Neural cell (in vitro differentiated cells): ENCODE data around the gene SIT1. TPM values are rescaled to one million over a fixed set of nuclear protein-coding genes. Genes with fewer than 3 reads are reported as not detected.

Experiments used
- H2AFZ ChIP-seq: fragments of 200-600, 300-800 bp; sonication (generic), shearing (Covaris generic); 2 replicates; pipeline ENCODE4 v1.6.0; 2014; ENCODE audit warnings: low read depth, mild to moderate bottlenecking, antibody characterized with exemption, low read length, moderate library complexity
- H3F3A ChIP-seq: fragments of 200-600 bp; shearing (Covaris generic); 2 replicates; pipeline ENCODE4 v1.6.1; 2016; ENCODE audit warnings: mild to moderate bottlenecking, moderate library complexity, mixed read lengths, antibody characterized with exemption, low read length; ENCODE audit not compliant: insufficient read depth, poor library complexity, severe bottlenecking
- H3K27ac ChIP-seq: fragments of 200-600, 300-800 bp; sonication (generic), shearing (Covaris generic); 2 replicates; pipeline ENCODE4 v1.5.1; 2014; ENCODE audit warnings: mild to moderate bottlenecking, low read length, moderate library complexity
- H3K27me3 ChIP-seq: fragments of 300-800, 200-600 bp; sonication (generic), shearing (Covaris generic); 2 replicates; pipeline ENCODE4 v1.6.0; 2014; ENCODE audit warnings: mild to moderate bottlenecking, low read depth, low read length, moderate library complexity; ENCODE audit not compliant: insufficient read depth
- H3K36me3 ChIP-seq: fragments of 300-800, 200-600 bp; sonication (generic), shearing (Covaris generic); 2 replicates; pipeline ENCODE4 v1.5.1; 2014; ENCODE audit warnings: mild to moderate bottlenecking, antibody characterized with exemption, low read length, moderate library complexity; ENCODE audit not compliant: insufficient read depth
- H3K4me2 ChIP-seq: fragments of 300-800, 200-600 bp; sonication (generic), shearing (Covaris generic); 2 replicates; pipeline ENCODE4 v1.6.0; 2014; ENCODE audit warnings: mild to moderate bottlenecking, low read length
- H3K4me3 ChIP-seq: fragments of 300-800, 200-600 bp; sonication (generic), shearing (Covaris generic); 2 replicates; pipeline ENCODE4 v1.5.1; 2014; ENCODE audit warnings: mild to moderate bottlenecking, low read length, moderate library complexity
- H3K79me2 ChIP-seq: fragments of 200-600 bp; shearing (Covaris generic); replicated peaks from 2 replicates; pipeline ENCODE4 v1.6.0; 2014; ENCODE audit warnings: mild to moderate bottlenecking, low read length, moderate library complexity; ENCODE audit not compliant: insufficient read depth
- H3K9ac ChIP-seq: fragments of 300-800, 200-600 bp; sonication (generic), shearing (Covaris generic); 2 replicates; pipeline ENCODE4 v1.6.1; 2016; ENCODE audit warnings: mild to moderate bottlenecking, low read length, mixed read lengths
- H3K9me2 ChIP-seq: fragments of 200-600 bp; shearing (Covaris generic); 2 replicates; pipeline ENCODE4 v1.6.1; 2016; ENCODE audit warnings: mild to moderate bottlenecking, low read length, mixed read lengths; ENCODE audit not compliant: insufficient read depth
- H3K9me3 ChIP-seq: fragments of 200-600, 300-800 bp; sonication (generic), shearing (Covaris generic); 2 replicates; pipeline ENCODE4 v1.6.1; 2016; ENCODE audit warnings: mild to moderate bottlenecking, mixed run types, low read length, moderate library complexity, mixed read lengths
- H4K20me1 ChIP-seq: fragments of 200-600 bp; shearing (Covaris generic); 2 replicates; pipeline ENCODE4 v1.6.1; 2016; ENCODE audit warnings: mild to moderate bottlenecking, mixed run types; ENCODE audit not compliant: insufficient read depth
- CTCF ChIP-seq: fragments of 450-650 bp; IDR thresholded peaks from 2 replicates; pipeline ENCODE4 v1.5.1; 2014; ENCODE audit warnings: antibody characterized with exemption, mild to moderate bottlenecking, moderate library complexity; ENCODE audit not compliant: poor library complexity, severe bottlenecking
- EP300 ChIP-seq: fragments of 450-650 bp; conservative IDR thresholded peaks from 2 replicates; pipeline ENCODE4 v1.6.1; 2014; ENCODE audit warnings: antibody characterized with exemption, mild to moderate bottlenecking, moderate library complexity; ENCODE audit not compliant: poor library complexity, severe bottlenecking
- EZH2 ChIP-seq: fragments of 200-600, 300-800 bp; shearing (Covaris generic), sonication (generic); IDR thresholded peaks from 2 replicates; pipeline ENCODE4 v1.6.1; 2014; ENCODE audit warnings: antibody characterized with exemption, low read length, borderline replicate concordance, mild to moderate bottlenecking; ENCODE audit not compliant: insufficient read depth, poor library complexity, severe bottlenecking
- MXI1 ChIP-seq: fragments of 450-650 bp; conservative IDR thresholded peaks from 2 replicates; pipeline ENCODE4 v1.6.1; 2014; ENCODE audit warnings: antibody characterized with exemption, mild to moderate bottlenecking; ENCODE audit not compliant: poor library complexity, severe bottlenecking
- POLR2AphosphoS5 ChIP-seq: IDR thresholded peaks from 2 replicates; pipeline ENCODE4 v1.6.1; 2012
- RAD21 ChIP-seq: fragments of 450-650 bp; conservative IDR thresholded peaks from 2 replicates; pipeline ENCODE4 v1.6.1; 2014; ENCODE audit warnings: antibody characterized with exemption, mild to moderate bottlenecking, moderate library complexity
- REST ChIP-seq: IDR thresholded peaks from 2 replicates; pipeline ENCODE4 v1.6.1; 2012; ENCODE audit warnings: borderline replicate concordance
- SMC3 ChIP-seq: fragments of 450-650 bp; conservative IDR thresholded peaks from 2 replicates; pipeline ENCODE4 v1.6.1; 2014; ENCODE audit warnings: antibody characterized with exemption, mild to moderate bottlenecking, moderate library complexity; ENCODE audit not compliant: poor library complexity
- polyA plus RNA-seq: library from polyadenylated mRNA; depleted of rRNA; stranded (reverse); fragments of >200 nt; gene quantifications from 2 replicates; pipeline ENCODE4 v1.2.3, GENCODE V29; 2014

The SIT1 gene
- polyA plus RNA-seq, 1 donor from 2014 or later, result not detected

GRCh38 chr9:35611230-35611797 lies 39.4 kb downstream of the SIT1 start:
- Histone ChIP-seq H2AFZ (no peak overlapping the region), H3K4me2 (no peak overlapping the region), H3K4me3 (no peak overlapping the region), H3K36me3 (peaks cover 4% of the 10 kb centered on the region), H3K9me2 (no peaks in the 10 kb centered on the region), H3K9ac (no peak overlapping the region), H3K9me3 (no peaks in the 10 kb centered on the region), H3K27me3 (peaks cover 17% of the 10 kb centered on the region), H3F3A (no peaks in the 10 kb centered on the region), H4K20me1 (no peaks in the 10 kb centered on the region), H3K79me2 (peaks cover 6% of the 10 kb centered on the region), H3K27ac (no peak overlapping the region)
- TF ChIP-seq CTCF, result peak; percentile 66
- TF ChIP-seq SMC3, result no peak
- TF ChIP-seq EP300, result no peak
- no peak for TF ChIP-seq POLR2AphosphoS5
- peak; percentile 14 for TF ChIP-seq RAD21
- TF ChIP-seq EZH2, result no peak
- TF ChIP-seq MXI1, result no peak
- TF ChIP-seq REST, result no peak

GRCh38 chr9:35609820-35610163 lies 40.9 kb downstream of the SIT1 start:
- no peak for TF ChIP-seq POLR2AphosphoS5
- TF ChIP-seq EZH2, result no peak
- TF ChIP-seq EP300, result no peak
- no peak for TF ChIP-seq SMC3
- no peak for TF ChIP-seq CTCF
- TF ChIP-seq RAD21, result no peak
- no peaks in the 10 kb centered on the region for H4K20me1 ChIP-seq
- H3K4me2 ChIP-seq, result no peak overlapping the region
- peaks cover 2% of the 10 kb centered on the region for H3K27me3 ChIP-seq
- H3K4me3 ChIP-seq, result no peak overlapping the region
- H3K27ac ChIP-seq, result no peak overlapping the region
- no peaks in the 10 kb centered on the region for H3F3A ChIP-seq
- H3K36me3 ChIP-seq, result peaks cover 4% of the 10 kb centered on the region
- H2AFZ ChIP-seq, result no peak overlapping the region
- H3K9ac ChIP-seq, result no peak overlapping the region
- peaks cover 13% of the 10 kb centered on the region for H3K79me2 ChIP-seq
- no peaks in the 10 kb centered on the region for H3K9me2 ChIP-seq
- no peaks in the 10 kb centered on the region for H3K9me3 ChIP-seq
